NCI-H774 (cell line): ENCODE data around the gene BPIFB2.

Experiments used
- DNase-seq: peaks from one replicate; lab custom pipeline; 2025; lab: John Stamatoyannopoulos, UW

Gene BPIFB2

GRCh38 chr20:32985596-32985995 is 21.9 kb upstream of the BPIFB2 start:
- no peak for DNase-seq

GRCh38 chr20:32986331-32986966 is 21.1 kb upstream of the BPIFB2 start:
- no peak for DNase-seq

GRCh38 chr20:32987044-32987825 is 20.3 kb upstream of the BPIFB2 start:
- no peak for DNase-seq

- no peak for DNase-seq
Measured at GRCh38 chr20:32988008-32988407, 19.5 kb upstream of the BPIFB2 start.

GRCh38 chr20:32989507-32990283 is 17.8 kb upstream of the BPIFB2 start:
- DNase-seq: no peak

- DNase-seq: no peak
Measured at GRCh38 chr20:32990426-32990825, 17.1 kb upstream of the BPIFB2 start.

GRCh38 chr20:32991383-32991782 is 16.1 kb upstream of the BPIFB2 start:
- no peak for DNase-seq

- no peak for DNase-seq
Measured at GRCh38 chr20:32991792-32992641, 15.5 kb upstream of the BPIFB2 start.

- no peak for DNase-seq
Measured at GRCh38 chr20:32993496-32994050, 13.9 kb upstream of the BPIFB2 start.

- DNase-seq: no peak
Measured at GRCh38 chr20:32995802-32996201, 11.7 kb upstream of the BPIFB2 start.

- DNase-seq: no peak
Measured at GRCh38 chr20:32997431-32997830, 10.1 kb upstream of the BPIFB2 start.

GRCh38 chr20:32999603-33000250 is 7.8 kb upstream of the BPIFB2 start:
- no peak for DNase-seq

GRCh38 chr20:33000802-33001466 is 6.6 kb upstream of the BPIFB2 start:
- no peak for DNase-seq

GRCh38 chr20:33002087-33002808 is 5.3 kb upstream of the BPIFB2 start:
- no peak for DNase-seq

- no peak for DNase-seq
Measured at GRCh38 chr20:33004141-33004751, 3.3 kb upstream of the BPIFB2 start, which contains the start of gene SUN5. TSS of gene SUN5 (minus strand) at chr20:33004433. CDS start at chr20:33004340, 93 bp downstream.

- no peak for DNase-seq
Measured at GRCh38 chr20:33005132-33005566, 2.4 kb upstream of the BPIFB2 start.

- DNase-seq: no peak
Measured at GRCh38 chr20:33005908-33006775, 1.4 kb upstream of the BPIFB2 start.

GRCh38 chr20:33006776-33007375 is 628 bp upstream of the BPIFB2 start:
- DNase-seq: no peak
